Measurements from ENCODE around the gene TMIGD3. TPM values are rescaled to one million over a fixed set of nuclear protein-coding genes. Genes with fewer than 3 reads are reported as not detected.
A peak's percentile ranks its signal among the peaks of the same experiment; 100 is the strongest.

Gene TMIGD3
- polyA plus RNA-seq, result not detected in 3 replicates
- not detected for polyA plus RNA-seq (2011; ENCODE audit: low read depth)
- not detected in 2 replicates for polyA plus RNA-seq (2011; cell fraction: cytosol; rRNA removed)
- not detected in 2 replicates for polyA plus RNA-seq (2011; cell fraction: nucleus; rRNA removed)
- polyA plus RNA-seq (2012; ENCODE audit: low replicate concordance), result not detected in 2 replicates
- not detected in 3 replicates for polyA minus RNA-seq
- polyA minus RNA-seq (2011; cell fraction: cytosol; rRNA and poly(A)+ RNA removed), result not detected
- not detected in 2 replicates for polyA minus RNA-seq (2011; cell fraction: nucleus; rRNA and poly(A)+ RNA removed)

DNA sequence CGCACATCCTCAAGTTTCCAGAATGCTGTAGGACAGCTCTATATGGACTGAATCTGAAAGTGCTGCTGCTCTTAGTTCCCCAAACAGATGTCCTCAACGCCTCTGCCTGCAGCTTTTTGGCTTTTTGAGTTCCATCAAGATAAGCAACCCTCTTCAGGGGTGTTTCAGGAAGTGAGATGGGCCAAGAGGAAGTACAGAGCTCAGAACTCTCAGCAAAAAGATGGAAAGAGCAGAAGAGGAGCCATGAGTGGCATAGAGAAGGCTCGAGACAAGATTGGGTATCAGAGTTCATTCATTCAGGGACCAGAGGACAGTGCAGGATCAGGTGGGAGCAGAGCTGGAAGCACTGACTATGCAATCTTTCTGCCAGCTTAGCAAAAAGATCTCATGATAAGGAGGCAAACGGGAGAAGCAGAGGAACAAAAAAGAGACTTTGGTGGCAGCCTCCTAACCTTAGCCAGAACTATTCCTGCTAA, at the start of gene TMIGD3, which contains the start of gene ADORA3:
Gene TMIGD3, minus strand, starts transcription at position 49 of the 476 bp plus-strand sequence. CDS start 279 bp downstream, outside the sequence.
Gene ADORA3, minus strand, starts transcription at position 49 of the 476 bp plus-strand sequence. CDS start 279 bp downstream, outside the sequence.
- Histone ChIP-seq H3K79me2 (ENCODE audit: control insufficient read depth, insufficient read depth, low read length) (no peaks in the 10 kb centered on the region), H3K9ac (ENCODE audit: control insufficient read depth, extremely low read depth, insufficient read depth, low read length) (no peak within 1 kb of the TSS), H3K9me3 (ENCODE audit: control insufficient read depth, low read depth, low read length) (no peaks in the 10 kb centered on the region), H3K4me2 (ENCODE audit: control insufficient read depth, extremely low read depth, insufficient read depth, low read depth, low read length) (no peak within 1 kb of the TSS), H3K36me3 (ENCODE audit: control insufficient read depth in 2 of 2, extremely low read depth in 1 of 2, insufficient read depth in 2 of 2, low read length in 2 of 2) (no peaks in the 10 kb centered on the region), H3K4me3 (ENCODE audit: control insufficient read depth in 2 of 3, extremely low read depth in 1 of 3, insufficient read depth in 2 of 3, low read depth in 1 of 3, low read length in 3 of 3) (no peak within 1 kb of the TSS), H4K20me1 (ENCODE audit: control insufficient read depth, extremely low read depth, insufficient read depth, low read length) (no peaks in the 10 kb centered on the region), H3K9me1 (ENCODE audit: control insufficient read depth, extremely low read depth, insufficient read depth, low read length) (no peaks in the 10 kb centered on the region), H3K27ac (ENCODE audit: control insufficient read depth, insufficient read depth, low read length) (no peak within 1 kb of the TSS), H3K4me1 (ENCODE audit: control insufficient read depth, extremely low read depth, insufficient read depth, low read length) (peaks cover 14% of the 10 kb centered on the region), H2AFZ (ENCODE audit: control insufficient read depth, low read length) (no peak within 1 kb of the TSS), H3K27me3 (ENCODE audit: control insufficient read depth, extremely low read depth, insufficient read depth, low read length) (peaks cover 13% of the 10 kb centered on the region)
- FAIRE-seq, result no peak
- dilution Hi-C loops (cut with MboI; ENCODE audit: extremely low pct_ligation_motif_present, low sequenced_read_pairs), result no loop called here
- DNase-seq (ENCODE audit: low read depth, low spot score), result no peak
- TF ChIP-seq, protein P1, sequence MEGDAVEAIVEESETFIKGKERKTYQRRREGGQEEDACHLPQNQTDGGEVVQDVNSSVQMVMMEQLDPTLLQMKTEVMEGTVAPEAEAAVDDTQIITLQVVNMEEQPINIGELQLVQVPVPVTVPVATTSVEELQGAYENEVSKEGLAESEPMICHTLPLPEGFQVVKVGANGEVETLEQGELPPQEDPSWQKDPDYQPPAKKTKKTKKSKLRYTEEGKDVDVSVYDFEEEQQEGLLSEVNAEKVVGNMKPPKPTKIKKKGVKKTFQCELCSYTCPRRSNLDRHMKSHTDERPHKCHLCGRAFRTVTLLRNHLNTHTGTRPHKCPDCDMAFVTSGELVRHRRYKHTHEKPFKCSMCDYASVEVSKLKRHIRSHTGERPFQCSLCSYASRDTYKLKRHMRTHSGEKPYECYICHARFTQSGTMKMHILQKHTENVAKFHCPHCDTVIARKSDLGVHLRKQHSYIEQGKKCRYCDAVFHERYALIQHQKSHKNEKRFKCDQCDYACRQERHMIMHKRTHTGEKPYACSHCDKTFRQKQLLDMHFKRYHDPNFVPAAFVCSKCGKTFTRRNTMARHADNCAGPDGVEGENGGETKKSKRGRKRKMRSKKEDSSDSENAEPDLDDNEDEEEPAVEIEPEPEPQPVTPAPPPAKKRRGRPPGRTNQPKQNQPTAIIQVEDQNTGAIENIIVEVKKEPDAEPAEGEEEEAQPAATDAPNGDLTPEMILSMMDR (optimal IDR thresholded peaks at IDR 0.05 in 1 of 3, IDR thresholded peaks at IDR 0.05 in 1 of 3, conservative IDR thresholded peaks at IDR 0.05 in 1 of 3; ENCODE audit: extremely low read depth in 1 of 3, insufficient read depth in 2 of 3, low read length in 3 of 3), result no peak
- TF ChIP-seq EZH2 (IDR thresholded peaks at IDR 0.05; ENCODE audit: low read length), result no peak

DNA sequence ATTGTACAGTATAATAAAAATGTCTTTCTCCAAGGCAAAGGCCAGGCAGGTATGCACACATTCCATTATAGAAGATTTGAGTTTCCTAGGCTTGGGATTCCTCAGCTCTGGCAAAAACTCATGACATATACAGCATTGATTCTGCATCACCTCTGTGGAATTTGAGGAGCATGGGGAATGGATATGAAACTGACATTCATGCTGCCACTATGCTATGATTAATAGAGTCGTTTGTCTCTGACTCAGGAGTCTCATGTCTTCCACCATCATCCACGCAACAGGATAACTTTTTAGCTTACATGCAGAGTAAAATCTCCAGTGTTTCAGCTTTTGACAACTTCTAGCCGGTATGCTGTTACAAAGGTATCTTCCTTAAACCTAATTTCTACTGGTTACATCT, 49.8 kb upstream of the TMIGD3 start:
- H3K27ac ChIP-seq (ENCODE audit: control insufficient read depth, insufficient read depth, low read length), result peak overlapping the region; percentile 51
- no peaks in the 10 kb centered on the region for H3K27me3 ChIP-seq (ENCODE audit: control insufficient read depth, extremely low read depth, insufficient read depth, low read length)
- no peaks in the 10 kb centered on the region for H3K9me3 ChIP-seq (ENCODE audit: control insufficient read depth, low read depth, low read length)
- no peaks in the 10 kb centered on the region for H4K20me1 ChIP-seq (ENCODE audit: control insufficient read depth, extremely low read depth, insufficient read depth, low read length)
- dilution Hi-C loops (cut with MboI; ENCODE audit: extremely low pct_ligation_motif_present, low sequenced_read_pairs), result no loop called here
- no peaks in the 10 kb centered on the region for H3K79me2 ChIP-seq (ENCODE audit: control insufficient read depth, insufficient read depth, low read length)
- H3K36me3 ChIP-seq (ENCODE audit: control insufficient read depth in 2 of 2, extremely low read depth in 1 of 2, insufficient read depth in 2 of 2, low read length in 2 of 2), result no peaks in the 10 kb centered on the region
- H3K9me1 ChIP-seq (ENCODE audit: control insufficient read depth, extremely low read depth, insufficient read depth, low read length), result no peaks in the 10 kb centered on the region
- H3K4me2 ChIP-seq (ENCODE audit: control insufficient read depth, extremely low read depth, insufficient read depth, low read depth, low read length), result peak overlapping the region; percentile 0
- FAIRE-seq, result peak; percentile 97
- DNase-seq (ENCODE audit: low read depth, low spot score), result peak; percentile 71
- H3K4me3 ChIP-seq (ENCODE audit: control insufficient read depth in 2 of 3, extremely low read depth in 1 of 3, insufficient read depth in 2 of 3, low read depth in 1 of 3, low read length in 3 of 3), result no peak overlapping the region
- TF ChIP-seq, protein P1 (optimal IDR thresholded peaks at IDR 0.05 in 1 of 3, IDR thresholded peaks at IDR 0.05 in 1 of 3, conservative IDR thresholded peaks at IDR 0.05 in 1 of 3; ENCODE audit: extremely low read depth in 1 of 3, insufficient read depth in 2 of 3, low read length in 3 of 3), result no peak
- no peak for TF ChIP-seq EZH2 (IDR thresholded peaks at IDR 0.05; ENCODE audit: low read length)
- H2AFZ ChIP-seq (ENCODE audit: control insufficient read depth, low read length), result no peak overlapping the region
- H3K9ac ChIP-seq (ENCODE audit: control insufficient read depth, extremely low read depth, insufficient read depth, low read length), result no peak overlapping the region
- peaks cover 20% of the 10 kb centered on the region for H3K4me1 ChIP-seq (ENCODE audit: control insufficient read depth, extremely low read depth, insufficient read depth, low read length)
